ENCODE results near the gene ACSS3. TPM values are rescaled to one million over a fixed set of nuclear protein-coding genes. Genes with fewer than 3 reads are reported as not detected.
A peak's percentile ranks its signal among the peaks of the same experiment; 100 is the strongest.

The ACSS3 gene
- total RNA-seq, 1 experiment from 2014 or later, result 19.3 TPM

- Histone ChIP-seq H2BK15ac (ENCODE audit: low read depth, low read length) (no peak overlapping the region), H2BK12ac (ENCODE audit: insufficient read length, low read depth, low read length) (no peak overlapping the region), H2AFZ (ENCODE audit: low read length) (no peak overlapping the region), H4K91ac (ENCODE audit: insufficient read length, low read depth, low read length) (no peak overlapping the region), H2BK5ac (ENCODE audit: insufficient read length, low read length) (no peak overlapping the region), H2AK5ac (ENCODE audit: insufficient read length, low read length) (no peak overlapping the region), H3K23me2 (ENCODE audit: insufficient read length, low read depth, low read length, poor library complexity, severe bottlenecking) (no peaks in the 10 kb centered on the region), H4K20me1 (ENCODE audit: control insufficient read depth, insufficient read depth, insufficient read length) (no peaks in the 10 kb centered on the region), H3K14ac (ENCODE audit: insufficient read depth, low read length) (no peak overlapping the region), H3K18ac (ENCODE audit: insufficient read length, low read depth, low read length) (no peak overlapping the region), H3K9me3 (ENCODE audit: control insufficient read depth, low read depth, low read length) (no peaks in the 10 kb centered on the region), H3K23ac (ENCODE audit: insufficient read length, low read depth, low read length) (no peak overlapping the region), H3K56ac (ENCODE audit: insufficient read length, low read depth, low read length) (no peak overlapping the region), H3T11ph (ENCODE audit: low read length) (no peak overlapping the region), H3K4me2 (ENCODE audit: insufficient read depth, insufficient read length, low read length) (no peak overlapping the region), H3K9ac (ENCODE audit: extremely low read depth, insufficient read length, low read length) (no peak overlapping the region), H4K5ac (ENCODE audit: insufficient read length, low read depth, low read length) (no peak overlapping the region), H3K4me1 (ENCODE audit: insufficient read depth, low read length) (peaks cover 2% of the 10 kb centered on the region; the same call in 1 of the 2 replicates), H2BK120ac (ENCODE audit: low read depth, low read length, poor library complexity, severe bottlenecking) (no peak overlapping the region), H3K79me1 (ENCODE audit: insufficient read depth, low read depth, low read length, poor library complexity, severe bottlenecking) (no peaks in the 10 kb centered on the region), H2BK20ac (ENCODE audit: low read depth, low read length, poor library complexity, severe bottlenecking) (no peak overlapping the region), H4K8ac (replicated peaks; ENCODE audit: insufficient read length, low read depth, low read length) (no peak overlapping the region), H3K79me2 (ENCODE audit: insufficient read depth, low read length) (no peaks in the 10 kb centered on the region), H3K4ac (ENCODE audit: low read depth, low read length) (no peak overlapping the region), H3K27me3 (ENCODE audit: insufficient read depth, low read length) (no peaks in the 10 kb centered on the region), H3K27ac (ENCODE audit: insufficient read length, low read depth, low read length) (no peak overlapping the region)
- Mint-ChIP-seq H3K4me1 (peaks cover 67 to 71% of the 10 kb centered on the region in 2 experiments), H3K27ac (peak overlapping the region; percentile 16 to 85 (median 78)), H3K27me3 (ENCODE audit: low read depth) (no peaks in the 10 kb centered on the region), H3K9me3 (no peaks in the 10 kb centered on the region), H3K4me3 (peak overlapping the region in 1 of 2 experiments; percentile 36; a peak in 2 of 5 replicates), H3K36me3 (ENCODE audit: insufficient read depth in 1 of 3, low read depth in 3 of 3) (no peaks in the 10 kb centered on the region)
- DNase-seq, result no peak
- no CpG with 5 or more reads among the region's 1 CpG for WGBS (ENCODE audit: extremely low coverage, insufficient read length, low lambda C conversion rate)
- TF ChIP-seq CTCF (conservative IDR thresholded peaks at IDR 0.05), result no peak
Observed at GRCh38 chr12:81084811-81085350, 7.0 kb downstream of the ACSS3 start.

All from H9 (cell line).